Thyroid gland (tissue), 4 donors: Measurements from ENCODE around the gene CTNNA3.

Experiments used
- POLR2A ChIP-seq, 2 donors: fragments of 450-650 bp; IDR thresholded peaks; one replicate each; pipeline ENCODE4 v1.6.1; 2017; ENCODE audit warnings: antibody characterized with exemption in 2 of 2, mild to moderate bottlenecking in 2 of 2, moderate library complexity in 1 of 2
- TF ChIP-seq, protein P1 (sequence below), 6 experiments: fragments of 200-600 bp in 3 of 6; fragments of 450-650 bp in 3 of 6; sonication (generic) in 3 of 6; IDR thresholded peaks; one replicate each; pipeline ENCODE4 v1.5.1; 2016 to 2019; ENCODE audit warnings: antibody characterized with exemption in 6 of 6, mild to moderate bottlenecking in 2 of 6, inconsistent platforms in 1 of 6, moderate library complexity in 1 of 6

DNA sequence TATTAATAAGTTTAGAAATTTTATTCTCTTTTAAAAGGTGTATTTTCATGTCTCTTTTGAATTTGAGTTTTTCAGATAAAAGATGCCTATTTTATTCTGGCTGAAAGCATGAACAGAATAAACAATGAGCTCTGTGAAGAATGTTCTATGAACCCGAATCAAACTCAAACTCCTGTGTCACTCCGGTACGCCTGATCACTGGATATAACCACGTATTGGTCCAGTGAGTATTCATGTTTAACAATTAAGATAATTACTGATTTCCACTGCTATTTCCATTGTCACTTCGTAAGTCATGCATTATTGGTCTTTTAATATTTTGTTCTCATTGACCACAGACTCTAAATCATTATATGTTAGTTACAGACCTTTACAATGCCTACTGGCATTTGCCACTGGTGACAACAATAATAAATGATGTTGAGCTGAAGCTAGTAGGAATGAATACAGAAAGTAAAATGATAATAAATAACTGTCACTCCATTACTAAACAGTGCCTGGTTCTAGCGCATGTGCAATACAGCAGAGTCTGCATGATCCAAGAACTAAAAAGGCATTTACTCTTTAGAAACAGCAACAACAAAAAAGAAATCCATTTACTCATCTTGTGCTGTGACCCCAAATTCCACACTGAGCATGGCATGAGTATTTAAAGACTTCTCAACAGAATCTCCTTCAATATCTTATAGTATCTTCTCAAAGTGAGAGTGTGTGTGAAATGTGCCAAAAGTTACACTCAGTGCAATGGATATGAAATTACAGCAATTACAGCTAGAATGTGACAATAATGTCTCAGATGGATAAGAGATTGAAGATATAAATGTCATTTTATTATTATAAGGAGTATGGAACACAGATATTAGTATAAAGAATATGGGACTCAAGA is 1597.2 kb downstream of the CTNNA3 start:
- TF ChIP-seq, protein P1, sequence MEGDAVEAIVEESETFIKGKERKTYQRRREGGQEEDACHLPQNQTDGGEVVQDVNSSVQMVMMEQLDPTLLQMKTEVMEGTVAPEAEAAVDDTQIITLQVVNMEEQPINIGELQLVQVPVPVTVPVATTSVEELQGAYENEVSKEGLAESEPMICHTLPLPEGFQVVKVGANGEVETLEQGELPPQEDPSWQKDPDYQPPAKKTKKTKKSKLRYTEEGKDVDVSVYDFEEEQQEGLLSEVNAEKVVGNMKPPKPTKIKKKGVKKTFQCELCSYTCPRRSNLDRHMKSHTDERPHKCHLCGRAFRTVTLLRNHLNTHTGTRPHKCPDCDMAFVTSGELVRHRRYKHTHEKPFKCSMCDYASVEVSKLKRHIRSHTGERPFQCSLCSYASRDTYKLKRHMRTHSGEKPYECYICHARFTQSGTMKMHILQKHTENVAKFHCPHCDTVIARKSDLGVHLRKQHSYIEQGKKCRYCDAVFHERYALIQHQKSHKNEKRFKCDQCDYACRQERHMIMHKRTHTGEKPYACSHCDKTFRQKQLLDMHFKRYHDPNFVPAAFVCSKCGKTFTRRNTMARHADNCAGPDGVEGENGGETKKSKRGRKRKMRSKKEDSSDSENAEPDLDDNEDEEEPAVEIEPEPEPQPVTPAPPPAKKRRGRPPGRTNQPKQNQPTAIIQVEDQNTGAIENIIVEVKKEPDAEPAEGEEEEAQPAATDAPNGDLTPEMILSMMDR (IDR thresholded peaks at IDR 0.05): no peak
- TF ChIP-seq POLR2A (IDR thresholded peaks at IDR 0.05): no peak
